H9 (cell line): ENCODE measurements around the gene PPP4R3B. TPM values are rescaled to one million over a fixed set of nuclear protein-coding genes. Genes with fewer than 3 reads are reported as not detected.

Source experiments
- DNase-seq: peaks from one replicate; pipeline ENCODE4 v3.0.0-alpha.2; 2017
- H2AFZ ChIP-seq: one replicate; pipeline ENCODE4 v1.6.1; 2013; ENCODE audit warnings: mild to moderate bottlenecking, low read length, control low read depth, moderate library complexity
- H2AK5ac ChIP-seq: 2 replicates; pipeline ENCODE4 v1.6.1; 2013; ENCODE audit warnings: low read length, control low read depth, mixed read lengths; ENCODE audit not compliant: insufficient read length
- H2BK120ac ChIP-seq: one replicate; pipeline ENCODE4 v1.6.1; 2013; ENCODE audit warnings: low read depth, mild to moderate bottlenecking, low read length, control low read depth, inconsistent platforms; ENCODE audit not compliant: poor library complexity, severe bottlenecking
- H2BK12ac ChIP-seq: 2 replicates; pipeline ENCODE4 v1.6.1; 2013; ENCODE audit warnings: low read length, control low read depth, mixed read lengths, low read depth; ENCODE audit not compliant: insufficient read length
- H2BK15ac ChIP-seq: 2 replicates; pipeline ENCODE4 v1.6.1; 2013; ENCODE audit warnings: low read depth, low read length, control low read depth
- H2BK20ac ChIP-seq: one replicate; pipeline ENCODE4 v1.6.1; 2013; ENCODE audit warnings: low read depth, mild to moderate bottlenecking, low read length, control low read depth, inconsistent platforms; ENCODE audit not compliant: poor library complexity, severe bottlenecking
- H2BK5ac ChIP-seq: 2 replicates; pipeline ENCODE4 v1.6.1; 2013; ENCODE audit warnings: low read length, control low read depth, mixed read lengths; ENCODE audit not compliant: insufficient read length
- H3K14ac ChIP-seq: 2 replicates; pipeline ENCODE4 v1.6.1; 2013; ENCODE audit warnings: low read length, control low read depth; ENCODE audit not compliant: insufficient read depth
- H3K18ac ChIP-seq: 2 replicates; pipeline ENCODE4 v1.6.1; 2013; ENCODE audit warnings: low read depth, mild to moderate bottlenecking, mixed read lengths, low read length, control low read depth; ENCODE audit not compliant: insufficient read length
- H3K23ac ChIP-seq: 2 replicates; pipeline ENCODE4 v1.6.1; 2013; ENCODE audit warnings: low read length, control low read depth, mixed read lengths, low read depth; ENCODE audit not compliant: insufficient read length
- H3K23me2 ChIP-seq: 2 replicates; pipeline ENCODE4 v1.6.1; 2013; ENCODE audit warnings: low read depth, mild to moderate bottlenecking, mixed read lengths, low read length, control low read depth; ENCODE audit not compliant: insufficient read length, poor library complexity, severe bottlenecking
- H3K27ac ChIP-seq: 2 replicates; pipeline ENCODE4 v1.5.1; 2013; ENCODE audit warnings: low read length, control low read depth, mixed read lengths, low read depth; ENCODE audit not compliant: insufficient read length
- H3K27me3 ChIP-seq: 2 replicates; pipeline ENCODE4 v1.6.1; 2013; ENCODE audit warnings: low read length, control low read depth, inconsistent platforms; ENCODE audit not compliant: insufficient read depth
- H3K4ac ChIP-seq: 2 replicates; pipeline ENCODE4 v1.6.1; 2013; ENCODE audit warnings: low read depth, mild to moderate bottlenecking, control low read depth, inconsistent platforms, low read length, moderate library complexity
- H3K4me1 ChIP-seq: 2 replicates; pipeline ENCODE4 v1.6.1; 2013; ENCODE audit warnings: low read length, control low read depth, inconsistent platforms; ENCODE audit not compliant: insufficient read depth
- H3K4me2 ChIP-seq: 2 replicates; pipeline ENCODE4 v1.6.1; 2013; ENCODE audit warnings: low read length, control low read depth, mixed read lengths; ENCODE audit not compliant: insufficient read length, insufficient read depth
- H3K56ac ChIP-seq: 2 replicates; pipeline ENCODE4 v1.6.1; 2013; ENCODE audit warnings: low read depth, mild to moderate bottlenecking, mixed read lengths, low read length, control low read depth; ENCODE audit not compliant: insufficient read length
- H3K79me1 ChIP-seq: 2 replicates; pipeline ENCODE4 v1.6.1; 2013; ENCODE audit warnings: low read depth, mild to moderate bottlenecking, moderate library complexity, low read length, control low read depth, inconsistent platforms; ENCODE audit not compliant: insufficient read depth, poor library complexity, severe bottlenecking
- H3K79me2 ChIP-seq: 2 replicates; pipeline ENCODE4 v1.6.1; 2013; ENCODE audit warnings: low read length, control low read depth, inconsistent platforms; ENCODE audit not compliant: insufficient read depth
- H3K9ac ChIP-seq: 2 replicates; pipeline ENCODE4 v1.6.1; 2013; ENCODE audit warnings: low read length, control low read depth, mixed read lengths; ENCODE audit not compliant: insufficient read length; ENCODE audit errors: extremely low read depth
- H3K9me3 ChIP-seq: one replicate; pipeline ENCODE4 v1.6.1; 2013; ENCODE audit warnings: low read depth, low read length, inconsistent platforms; ENCODE audit not compliant: control insufficient read depth
- H3T11ph ChIP-seq: one replicate; pipeline ENCODE4 v1.6.1; 2013; ENCODE audit warnings: mild to moderate bottlenecking, low read length, control low read depth, inconsistent platforms
- H4K20me1 ChIP-seq: one replicate; pipeline ENCODE4 v1.6.1; 2013; ENCODE audit not compliant: control insufficient read depth, insufficient read length, insufficient read depth
- H4K5ac ChIP-seq: 2 replicates; pipeline ENCODE4 v1.6.1; 2013; ENCODE audit warnings: low read depth, mild to moderate bottlenecking, mixed read lengths, low read length, control low read depth; ENCODE audit not compliant: insufficient read length
- H4K8ac ChIP-seq: replicated peaks from 2 replicates; pipeline ENCODE4 v1.6.1; 2013; ENCODE audit warnings: low read length, control low read depth, mixed read lengths, low read depth; ENCODE audit not compliant: insufficient read length
- H4K91ac ChIP-seq: 2 replicates; pipeline ENCODE4 v1.6.1; 2013; ENCODE audit warnings: low read depth, mild to moderate bottlenecking, moderate library complexity, mixed read lengths, low read length, control low read depth; ENCODE audit not compliant: insufficient read length
- H3K27ac Mint-ChIP-seq, 3 experiments: 2 replicates in 2 of 3; 3 replicates in 1 of 3; pipeline ENCODE4 v1.8.0; 2020 to 2021; ENCODE audit warnings: mixed read lengths in 3 of 3, mild to moderate bottlenecking in 1 of 3, moderate library complexity in 1 of 3
- H3K27me3 Mint-ChIP-seq: 2 replicates; pipeline ENCODE4 v1.8.0; 2021; ENCODE audit warnings: low read depth, mild to moderate bottlenecking, moderate library complexity, mixed read lengths
- H3K36me3 Mint-ChIP-seq, 3 experiments: 2 replicates in 2 of 3; 3 replicates in 1 of 3; pipeline ENCODE4 v1.8.0; 2020 to 2021; ENCODE audit warnings: low read depth in 3 of 3, mixed read lengths in 3 of 3; ENCODE audit not compliant: insufficient read depth in 1 of 3
- H3K4me1 Mint-ChIP-seq, 2 experiments: 2 replicates each; pipeline ENCODE4 v1.8.0; 2020; ENCODE audit warnings: mixed read lengths in 2 of 2
- H3K4me3 Mint-ChIP-seq, 2 experiments: 2 replicates in 1 of 2; 3 replicates in 1 of 2; pipeline ENCODE4 v1.8.0; 2020 to 2021; ENCODE audit warnings: mild to moderate bottlenecking in 2 of 2, mixed read lengths in 2 of 2, moderate library complexity in 1 of 2
- H3K9me3 Mint-ChIP-seq, 2 experiments: 2 replicates in 1 of 2; 3 replicates in 1 of 2; pipeline ENCODE4 v1.8.0; 2020; ENCODE audit warnings: mild to moderate bottlenecking in 2 of 2, mixed read lengths in 2 of 2, moderate library complexity in 1 of 2
- total RNA-seq: library from RNA; stranded (reverse); gene quantifications from 2 replicates; pipeline ENCODE4 v1.2.1, GENCODE V29; 2021
- TF ChIP-seq, protein P1 (sequence below): fragments of 200-600 bp; sonication (generic); conservative IDR thresholded peaks from 3 replicates; pipeline ENCODE4 v1.8.0; 2021; ENCODE audit warnings: antibody characterized with exemption, mild to moderate bottlenecking

PPP4R3B gene
- total RNA-seq, 1 experiment from 2014 or later: 37.6 TPM

DNA sequence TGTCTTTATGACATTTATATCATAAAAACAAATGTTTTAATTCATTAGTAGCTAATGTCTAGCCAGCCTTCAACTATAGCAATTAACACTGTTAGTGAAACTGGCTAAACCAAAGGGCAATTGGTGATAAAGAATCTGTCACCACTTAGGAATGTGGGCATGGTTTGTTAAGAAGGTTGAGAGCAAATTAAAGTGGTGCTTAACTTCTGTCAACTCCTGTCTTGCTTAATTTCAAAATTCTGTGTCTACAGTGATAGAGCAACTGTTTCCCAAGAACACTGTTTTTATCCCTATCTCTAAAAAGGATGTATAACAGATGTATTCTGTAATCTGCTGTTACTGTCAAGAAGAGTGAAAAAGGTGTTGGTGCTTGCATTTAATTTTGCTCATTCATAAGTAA is 61.4 kb downstream of the PPP4R3B start:
- Mint-ChIP-seq H3K36me3 (peaks cover 26 to 58% (median 55%) of the 10 kb centered on the region in 3 experiments), H3K9me3 (peaks cover 4 to 8% of the 10 kb centered on the region in 2 experiments; a peak in 4 of 5 replicates), H3K4me3 (no peak overlapping the region), H3K4me1 (no peaks in the 10 kb centered on the region), H3K27ac (no peak overlapping the region), H3K27me3 (no peaks in the 10 kb centered on the region)
- Histone ChIP-seq H4K5ac (no peak overlapping the region), H3K4me2 (no peak overlapping the region), H3K27ac (no peak overlapping the region), H3K27me3 (no peaks in the 10 kb centered on the region), H4K8ac (no peak overlapping the region), H3K23ac (no peak overlapping the region), H2BK20ac (no peak overlapping the region), H2AFZ (no peak overlapping the region), H3K79me2 (no peaks in the 10 kb centered on the region), H2BK120ac (no peak overlapping the region), H3K18ac (no peak overlapping the region), H3K9ac (no peak overlapping the region), H3K9me3 (peaks cover 2% of the 10 kb centered on the region), H3K56ac (no peak overlapping the region), H2AK5ac (no peak overlapping the region), H3K23me2 (no peaks in the 10 kb centered on the region), H4K20me1 (no peaks in the 10 kb centered on the region), H3K14ac (no peak overlapping the region), H3K4me1 (no peaks in the 10 kb centered on the region), H2BK5ac (no peak overlapping the region), H3K79me1 (no peaks in the 10 kb centered on the region), H2BK12ac (no peak overlapping the region), H4K91ac (no peak overlapping the region), H3K4ac (no peak overlapping the region), H3T11ph (no peak overlapping the region), H2BK15ac (no peak overlapping the region)
- DNase-seq: no peak
- TF ChIP-seq, protein P1, sequence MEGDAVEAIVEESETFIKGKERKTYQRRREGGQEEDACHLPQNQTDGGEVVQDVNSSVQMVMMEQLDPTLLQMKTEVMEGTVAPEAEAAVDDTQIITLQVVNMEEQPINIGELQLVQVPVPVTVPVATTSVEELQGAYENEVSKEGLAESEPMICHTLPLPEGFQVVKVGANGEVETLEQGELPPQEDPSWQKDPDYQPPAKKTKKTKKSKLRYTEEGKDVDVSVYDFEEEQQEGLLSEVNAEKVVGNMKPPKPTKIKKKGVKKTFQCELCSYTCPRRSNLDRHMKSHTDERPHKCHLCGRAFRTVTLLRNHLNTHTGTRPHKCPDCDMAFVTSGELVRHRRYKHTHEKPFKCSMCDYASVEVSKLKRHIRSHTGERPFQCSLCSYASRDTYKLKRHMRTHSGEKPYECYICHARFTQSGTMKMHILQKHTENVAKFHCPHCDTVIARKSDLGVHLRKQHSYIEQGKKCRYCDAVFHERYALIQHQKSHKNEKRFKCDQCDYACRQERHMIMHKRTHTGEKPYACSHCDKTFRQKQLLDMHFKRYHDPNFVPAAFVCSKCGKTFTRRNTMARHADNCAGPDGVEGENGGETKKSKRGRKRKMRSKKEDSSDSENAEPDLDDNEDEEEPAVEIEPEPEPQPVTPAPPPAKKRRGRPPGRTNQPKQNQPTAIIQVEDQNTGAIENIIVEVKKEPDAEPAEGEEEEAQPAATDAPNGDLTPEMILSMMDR: no peak
